B cell (primary cell): ENCODE results near the gene DPYSL4. TPM values are rescaled to one million over a fixed set of nuclear protein-coding genes. Genes with fewer than 3 reads are reported as not detected.

Experiments used
- ATAC-seq: fragments of 200-7000 bp; cut with Tn5 transposase; one replicate; pipeline ENCODE4 v1.10.0; 2021; ENCODE audit warnings: low read depth, mild to moderate bottlenecking, moderate number of reproducible peaks, moderate library complexity
- CTCF ChIA-PET: fragments of 350-600 bp; sonication (Branson Sonifier 250); formaldehyde crosslinking; loops from one replicate; lab custom pipeline; 2021; ENCODE audit warnings: antibody characterized with exemption, inconsistent platforms; lab: Charles Lee
- POLR2A ChIA-PET: fragments of 350-600 bp; sonication (Branson Sonifier 250); formaldehyde crosslinking; loops from one replicate; lab custom pipeline; 2021; ENCODE audit warnings: antibody characterized with exemption; lab: Charles Lee
- DNase-seq: peaks from one replicate; pipeline ENCODE4 v3.0.0; 2013
- H2AFZ ChIP-seq: 2 replicates; pipeline ENCODE4 v1.6.1; 2012; ENCODE audit warnings: mild to moderate bottlenecking, low read depth, low read length; ENCODE audit not compliant: insufficient read depth, poor library complexity, severe bottlenecking
- H3K27ac ChIP-seq, 2 donors: 1 replicate in 1 of 2; 2 replicates in 1 of 2; pipeline ENCODE4 v1.5.1; 2012 to 2013; ENCODE audit warnings: low read length in 2 of 2, mild to moderate bottlenecking in 2 of 2, moderate library complexity in 1 of 2
- H3K27me3 ChIP-seq, 4 experiments: fragments of 200-600 bp in 1 of 4; sonication (generic) in 1 of 4; replicated peaks in 1 of 4; 1 replicate in 2 of 4; 2 replicates in 2 of 4; pipeline versions ENCODE4 v1.6.1 to v1.7.0; 2013 to 2016; ENCODE audit warnings: low read length in 3 of 4, mild to moderate bottlenecking in 2 of 4, mixed read lengths in 1 of 4, moderate library complexity in 1 of 4; ENCODE audit not compliant: insufficient read depth in 4 of 4, control insufficient read depth in 3 of 4; ENCODE audit errors: control extremely low read depth in 1 of 4
- H3K36me3 ChIP-seq, 2 experiments: replicated peaks in 1 of 2; 1 replicate in 1 of 2; 2 replicates in 1 of 2; pipeline versions ENCODE4 v1.6.1 to v1.7.1; 2013; ENCODE audit warnings: low read length in 1 of 2; ENCODE audit not compliant: insufficient read depth in 2 of 2, control insufficient read depth in 1 of 2; ENCODE audit errors: control extremely low read depth in 1 of 2, extremely low read depth in 1 of 2
- H3K4me1 ChIP-seq, 2 donors: fragments of 200-600 bp in 1 of 2; sonication (generic) in 1 of 2; 1 replicate in 1 of 2; 2 replicates in 1 of 2; pipeline versions ENCODE4 v1.5.1 to v1.6.1; 2013 to 2017; ENCODE audit warnings: low read length in 2 of 2; ENCODE audit not compliant: control insufficient read depth in 2 of 2, insufficient read depth in 2 of 2
- H3K4me2 ChIP-seq: replicated peaks from 2 replicates; pipeline ENCODE3; 2012; ENCODE audit warnings: mild to moderate bottlenecking, low read depth, low read length; ENCODE audit not compliant: poor library complexity, severe bottlenecking
- H3K4me3 ChIP-seq, 5 experiments: fragments of 200-600 bp in 1 of 5; sonication (generic) in 1 of 5; 1 replicate in 3 of 5; 2 replicates in 2 of 5; pipeline versions ENCODE4 v1.5.1 to v1.7.0; 2011 to 2016; ENCODE audit warnings: low read length in 4 of 5, mild to moderate bottlenecking in 4 of 5, low read depth in 2 of 5, control low read depth in 1 of 5, moderate library complexity in 1 of 5; ENCODE audit not compliant: insufficient read depth in 1 of 5; ENCODE audit errors: control extremely low read depth in 1 of 5, extremely low read depth in 1 of 5
- H3K79me2 ChIP-seq: fragments of 200-600 bp; sonication (generic); one replicate; pipeline ENCODE4 v1.6.0; 2016; ENCODE audit warnings: low read length; ENCODE audit not compliant: control insufficient read depth, insufficient read depth
- H3K9ac ChIP-seq: fragments of 200-600 bp; sonication (generic); 2 replicates; pipeline ENCODE4 v1.6.1; 2017; ENCODE audit warnings: mild to moderate bottlenecking, low read length, moderate library complexity
- H3K9me3 ChIP-seq, 3 donors: one replicate each; pipeline versions ENCODE4 v1.6.1 to v1.7.1; 2013; ENCODE audit warnings: low read length in 2 of 3; ENCODE audit not compliant: control insufficient read depth in 2 of 3, insufficient read depth in 1 of 3; ENCODE audit errors: control extremely low read depth in 1 of 3
- H4K20me1 ChIP-seq: 2 replicates; pipeline ENCODE4 v1.6.0; 2012; ENCODE audit warnings: mild to moderate bottlenecking, low read length; ENCODE audit not compliant: insufficient read depth, control insufficient read depth, poor library complexity, severe bottlenecking
- H3K27ac Mint-ChIP-seq: one replicate; pipeline ENCODE4 v1.8.0; 2021; ENCODE audit warnings: mixed read lengths
- H3K27me3 Mint-ChIP-seq: one replicate; pipeline ENCODE4 v1.8.0; 2021; ENCODE audit warnings: mixed read lengths
- H3K4me1 Mint-ChIP-seq: one replicate; pipeline ENCODE4 v1.8.0; 2021; ENCODE audit warnings: mixed read lengths
- H3K4me3 Mint-ChIP-seq: one replicate; pipeline ENCODE4 v1.8.0; 2021; ENCODE audit warnings: mixed read lengths
- H3K9me3 Mint-ChIP-seq: one replicate; pipeline ENCODE4 v1.8.0; 2022; ENCODE audit warnings: mixed read lengths; ENCODE audit not compliant: insufficient read depth
- CTCF ChIP-seq: fragments of 200-600 bp; IDR thresholded peaks from one replicate; pipeline ENCODE4 v1.8.0; 2022; ENCODE audit warnings: antibody characterized with exemption, mild to moderate bottlenecking
- EZH2 ChIP-seq: IDR thresholded peaks from 2 replicates; pipeline ENCODE4 v1.6.1; 2012; ENCODE audit warnings: borderline replicate concordance, low read depth, mild to moderate bottlenecking, moderate library complexity, low read length; ENCODE audit not compliant: insufficient read depth, poor library complexity, severe bottlenecking
- WGBS: methylation state at CpG from one replicate; pipeline ENCODE4 v1.1.5; 2013; ENCODE audit warnings: missing lambda C conversion rate; ENCODE audit not compliant: insufficient coverage; 5-methylcytosine and 5-hydroxymethylcytosine counted together
- intact Hi-C: fragments of 100-400 bp; cut with micrococcal nuclease; formaldehyde crosslinking; loops from one replicate; pipeline ENCODE4 v1.10.0; 2022
- polyA plus RNA-seq: library from polyadenylated mRNA; depleted of rRNA; stranded (reverse); fragments of >200 nt; gene quantifications from 2 replicates; pipeline ENCODE4 v1.2.3, GENCODE V29; 2012
- total RNA-seq, 2 donors: library from RNA; stranded (reverse); fragments of 120-200 nt in 1 of 2; gene quantifications; 1 replicate in 1 of 2; 2 replicates in 1 of 2; pipeline versions ENCODE4 v1.2.3 to v1.2.4, GENCODE V29; 2013 to 2022

Gene DPYSL4
- total and polyA plus RNA-seq, 2 donors (not counting 1 experiment from before 2014, with no cell fraction given): 0.03 to 0.22 TPM

GRCh38 chr10:132240581-132240980 is 53.8 kb downstream of the DPYSL4 start:
- intact Hi-C loops: no loop called here
- Mint-ChIP-seq H3K27ac (no peak overlapping the region), H3K27me3 (no peaks in the 10 kb centered on the region), H3K9me3 (no peaks in the 10 kb centered on the region), H3K4me3 (no peak overlapping the region), H3K4me1 (no peaks in the 10 kb centered on the region)
- H3K79me2 ChIP-seq: no peaks in the 10 kb centered on the region
- TF ChIP-seq CTCF (no peak), EZH2 (no peak)
- no peak overlapping the region for H3K4me2 ChIP-seq
- no peak overlapping the region for H3K27ac ChIP-seq
- no peaks in the 10 kb centered on the region for H4K20me1 ChIP-seq
- no peak overlapping the region for H2AFZ ChIP-seq
- WGBS: 92% methylated on average over 11 of the region's 16 CpGs
- no peak overlapping the region for H3K4me3 ChIP-seq
- H3K4me1 ChIP-seq: no peaks in the 10 kb centered on the region
- DNase-seq (no peak), ATAC-seq (no peak)
- H3K27me3 ChIP-seq: no peaks in the 10 kb centered on the region
- H3K36me3 ChIP-seq: no peaks in the 10 kb centered on the region
- ChIA-PET POLR2A (no interaction called here), CTCF (no interaction called here)
- no peaks in the 10 kb centered on the region for H3K9me3 ChIP-seq
- H3K9ac ChIP-seq: no peak overlapping the region

- DNase-seq: no peak
- TF ChIP-seq EZH2 (no peak), CTCF (no peak)
- Mint-ChIP-seq H3K4me3 (no peak overlapping the region), H3K9me3 (no peaks in the 10 kb centered on the region), H3K27me3 (no peaks in the 10 kb centered on the region), H3K27ac (no peak overlapping the region), H3K4me1 (no peaks in the 10 kb centered on the region)
- Histone ChIP-seq H3K27me3 (no peaks in the 10 kb centered on the region), H3K36me3 (no peaks in the 10 kb centered on the region), H3K4me1 (no peaks in the 10 kb centered on the region), H2AFZ (no peak overlapping the region), H3K79me2 (no peaks in the 10 kb centered on the region), H3K4me3 (no peak overlapping the region), H3K9ac (no peak overlapping the region), H3K27ac (no peak overlapping the region), H3K9me3 (no peaks in the 10 kb centered on the region), H3K4me2 (no peak overlapping the region), H4K20me1 (no peaks in the 10 kb centered on the region)
- ATAC-seq: no peak
- intact Hi-C loops: no loop called here
- ChIA-PET CTCF (no interaction called here), POLR2A (no interaction called here)
- 84% methylated on average over 11 of the region's 13 CpGs for WGBS
Measured at GRCh38 chr10:132241086-132241485, 54.3 kb downstream of the DPYSL4 start.
